Glutamatergic neuron (in vitro differentiated cells): ENCODE measurements around the gene BCL7A. TPM values are rescaled to one million over a fixed set of nuclear protein-coding genes. Genes with fewer than 3 reads are reported as not detected.

Source experiments
- DNase-seq: peaks from one replicate; pipeline ENCODE4 v3.0.0; 2022
- H3K27ac Mint-ChIP-seq: one replicate; pipeline ENCODE4 v1.8.0; 2020; ENCODE audit warnings: mild to moderate bottlenecking, mixed read lengths, inconsistent platforms; ENCODE audit not compliant: unreplicated experiment
- H3K27me3 Mint-ChIP-seq: one replicate; pipeline ENCODE4 v1.8.0; 2020; ENCODE audit warnings: mild to moderate bottlenecking, moderate library complexity, mixed read lengths, inconsistent platforms; ENCODE audit not compliant: unreplicated experiment
- H3K36me3 Mint-ChIP-seq: one replicate; pipeline ENCODE4 v1.8.0; 2020; ENCODE audit warnings: mild to moderate bottlenecking, mixed read lengths, inconsistent platforms; ENCODE audit not compliant: unreplicated experiment
- H3K4me1 Mint-ChIP-seq: one replicate; pipeline ENCODE4 v1.8.0; 2020; ENCODE audit warnings: mild to moderate bottlenecking, low read depth, mixed read lengths, inconsistent platforms; ENCODE audit not compliant: unreplicated experiment
- H3K4me3 Mint-ChIP-seq: one replicate; pipeline ENCODE4 v1.8.0; 2020; ENCODE audit warnings: mild to moderate bottlenecking, mixed read lengths, inconsistent platforms; ENCODE audit not compliant: unreplicated experiment
- H3K9me3 Mint-ChIP-seq: one replicate; pipeline ENCODE4 v1.8.0; 2020; ENCODE audit warnings: mild to moderate bottlenecking, moderate library complexity, mixed read lengths, inconsistent platforms; ENCODE audit not compliant: unreplicated experiment
- CTCF ChIP-seq: fragments of 200-600 bp; sonication (generic); IDR thresholded peaks from one replicate; pipeline ENCODE4 v1.5.0; 2021; ENCODE audit not compliant: partially characterized antibody, unreplicated experiment
- total RNA-seq: library from RNA; stranded (reverse); fragmentation: NEBNext Ultra II Directional; extraction: Animal tissue kit (Norgen Biotek cat#: 25700); gene quantifications from one replicate; pipeline ENCODE4 v1.2.1, GENCODE V29; 2021; ENCODE audit not compliant: unreplicated experiment

The BCL7A gene
- total RNA-seq, 1 donor from 2014 or later = 148 TPM

- Mint-ChIP-seq H3K36me3 (no peaks in the 10 kb centered on the region), H3K4me3 (peak overlapping the region; percentile 52), H3K9me3 (peaks cover 18% of the 10 kb centered on the region), H3K4me1 (peaks cover 49% of the 10 kb centered on the region), H3K27me3 (peaks cover 16% of the 10 kb centered on the region), H3K27ac (peak overlapping the region; percentile 71)
- no peak for DNase-seq
- no peak for TF ChIP-seq CTCF
Measured at GRCh38 chr12:122028165-122028904, 6.7 kb downstream of the BCL7A start.

- Mint-ChIP-seq H3K4me1 (peaks cover 52% of the 10 kb centered on the region), H3K27me3 (peaks cover 12% of the 10 kb centered on the region), H3K4me3 (peak overlapping the region; percentile 52), H3K27ac (peak overlapping the region; percentile 71), H3K9me3 (peaks cover 15% of the 10 kb centered on the region), H3K36me3 (no peaks in the 10 kb centered on the region)
- TF ChIP-seq CTCF = no peak
- no peak for DNase-seq
Measured at GRCh38 chr12:122028905-122029560, 7.3 kb downstream of the BCL7A start.

- TF ChIP-seq CTCF = no peak
- no peak for DNase-seq
- H3K9me3 Mint-ChIP-seq = peaks cover 10% of the 10 kb centered on the region
- peaks cover 8% of the 10 kb centered on the region for H3K27me3 Mint-ChIP-seq
- H3K4me3 Mint-ChIP-seq = peak overlapping the region; percentile 38
- peaks cover 56% of the 10 kb centered on the region for H3K4me1 Mint-ChIP-seq
- no peaks in the 10 kb centered on the region for H3K36me3 Mint-ChIP-seq
- H3K27ac Mint-ChIP-seq = peak overlapping the region; percentile 76
Measured at GRCh38 chr12:122029620-122030423, 8.1 kb downstream of the BCL7A start.

GRCh38 chr12:122030424-122031035 lies 8.8 kb downstream of the BCL7A start:
- peaks cover 58% of the 10 kb centered on the region for H3K4me1 Mint-ChIP-seq
- H3K4me3 Mint-ChIP-seq = no peak overlapping the region
- peaks cover 9% of the 10 kb centered on the region for H3K9me3 Mint-ChIP-seq
- peaks cover 8% of the 10 kb centered on the region for H3K27me3 Mint-ChIP-seq
- DNase-seq = no peak
- H3K27ac Mint-ChIP-seq = peak overlapping the region; percentile 66
- TF ChIP-seq CTCF = no peak
- no peaks in the 10 kb centered on the region for H3K36me3 Mint-ChIP-seq
